Choroid plexus epithelial cell (primary cell): ENCODE data around the gene LPO.

ENCODE experiments used
- DNase-seq: peaks from one replicate; pipeline ENCODE4 v3.0.0-alpha.2; 2010; ENCODE audit warnings: low read depth
- H3K4me3 ChIP-seq: 2 replicates; pipeline ENCODE4 v1.5.1; 2011; ENCODE audit warnings: low read depth, mild to moderate bottlenecking, control low read depth, low read length, moderate library complexity
- TF ChIP-seq, protein P1 (sequence below): conservative IDR thresholded peaks from 2 replicates; pipeline ENCODE4 v1.5.1; 2011; ENCODE audit warnings: low read depth, mild to moderate bottlenecking, control low read depth, inconsistent platforms, low read length, moderate library complexity

Gene LPO

DNA sequence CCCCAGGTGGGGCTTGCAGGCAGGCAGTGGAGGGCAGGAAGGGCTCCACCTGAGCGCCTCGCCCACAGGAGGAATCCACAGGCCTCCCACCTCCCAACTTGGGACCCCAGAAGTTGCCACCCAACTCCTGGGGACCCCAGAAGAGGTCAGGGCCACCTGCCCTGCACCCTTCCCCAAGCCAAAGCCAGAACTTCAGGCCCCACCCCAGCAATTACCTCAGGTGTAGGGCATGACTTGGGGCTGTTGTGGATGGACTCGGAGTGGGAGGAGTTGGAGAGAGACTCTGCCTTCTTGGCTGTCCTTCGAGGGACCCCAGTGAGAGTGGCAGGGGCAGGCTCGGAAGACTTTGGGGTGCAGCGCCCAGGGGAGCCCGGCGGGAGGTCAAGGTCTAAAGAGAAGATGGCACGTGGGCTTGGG lies 79.7 kb downstream of the LPO start:
- DNase-seq: no peak
- TF ChIP-seq, protein P1, sequence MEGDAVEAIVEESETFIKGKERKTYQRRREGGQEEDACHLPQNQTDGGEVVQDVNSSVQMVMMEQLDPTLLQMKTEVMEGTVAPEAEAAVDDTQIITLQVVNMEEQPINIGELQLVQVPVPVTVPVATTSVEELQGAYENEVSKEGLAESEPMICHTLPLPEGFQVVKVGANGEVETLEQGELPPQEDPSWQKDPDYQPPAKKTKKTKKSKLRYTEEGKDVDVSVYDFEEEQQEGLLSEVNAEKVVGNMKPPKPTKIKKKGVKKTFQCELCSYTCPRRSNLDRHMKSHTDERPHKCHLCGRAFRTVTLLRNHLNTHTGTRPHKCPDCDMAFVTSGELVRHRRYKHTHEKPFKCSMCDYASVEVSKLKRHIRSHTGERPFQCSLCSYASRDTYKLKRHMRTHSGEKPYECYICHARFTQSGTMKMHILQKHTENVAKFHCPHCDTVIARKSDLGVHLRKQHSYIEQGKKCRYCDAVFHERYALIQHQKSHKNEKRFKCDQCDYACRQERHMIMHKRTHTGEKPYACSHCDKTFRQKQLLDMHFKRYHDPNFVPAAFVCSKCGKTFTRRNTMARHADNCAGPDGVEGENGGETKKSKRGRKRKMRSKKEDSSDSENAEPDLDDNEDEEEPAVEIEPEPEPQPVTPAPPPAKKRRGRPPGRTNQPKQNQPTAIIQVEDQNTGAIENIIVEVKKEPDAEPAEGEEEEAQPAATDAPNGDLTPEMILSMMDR: no peak
- no peak overlapping the region for H3K4me3 ChIP-seq
